HG03460 (cell line): Measurements from ENCODE around the gene ARHGEF1.

ENCODE experiments used
- ATAC-seq: cut with Tn5 transposase; IDR thresholded peaks from one replicate; pipeline ENCODE4 v1.9.1; 2021; ENCODE audit not compliant: unreplicated experiment

ARHGEF1 gene

GRCh38 chr19:41917676-41918075, 34.7 kb downstream of the ARHGEF1 start:
- no peak for ATAC-seq

DNA sequence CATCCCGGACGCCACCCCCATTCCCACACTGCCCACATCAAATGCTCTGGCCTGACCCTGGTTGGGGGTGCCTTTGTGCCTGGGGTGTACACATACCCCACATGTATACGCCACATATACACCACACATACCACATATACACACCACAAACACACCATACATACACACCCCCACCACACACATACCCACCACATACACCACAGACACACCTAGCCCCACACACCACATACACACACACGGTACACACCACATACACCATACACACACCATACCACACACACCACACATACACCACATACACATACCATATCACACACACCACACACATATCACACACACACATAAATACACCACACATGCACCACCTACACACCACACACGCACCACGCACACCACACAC, 35.1 kb downstream of the ARHGEF1 start:
- ATAC-seq: no peak

DNA sequence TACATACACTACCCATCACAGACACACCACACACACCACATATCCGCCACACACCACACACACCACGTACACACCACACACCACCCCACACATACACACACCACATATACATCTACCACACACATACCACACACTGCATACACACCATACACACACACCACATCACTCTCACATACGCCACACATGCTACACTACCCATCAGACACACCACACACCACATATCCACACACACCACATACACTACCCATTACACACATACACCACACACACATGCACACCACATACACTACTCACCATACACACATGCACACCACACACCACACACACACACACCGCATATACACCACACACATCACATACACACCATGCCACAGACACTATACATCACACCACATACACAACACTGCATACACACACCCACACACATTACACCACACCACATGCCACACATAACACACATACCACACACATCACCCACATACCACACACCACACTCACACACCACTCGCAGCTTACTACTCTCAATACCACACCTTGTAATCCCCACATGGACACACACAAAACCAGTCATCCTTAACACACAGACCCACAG, 35.8 kb downstream of the ARHGEF1 start:
- ATAC-seq: no peak

DNA sequence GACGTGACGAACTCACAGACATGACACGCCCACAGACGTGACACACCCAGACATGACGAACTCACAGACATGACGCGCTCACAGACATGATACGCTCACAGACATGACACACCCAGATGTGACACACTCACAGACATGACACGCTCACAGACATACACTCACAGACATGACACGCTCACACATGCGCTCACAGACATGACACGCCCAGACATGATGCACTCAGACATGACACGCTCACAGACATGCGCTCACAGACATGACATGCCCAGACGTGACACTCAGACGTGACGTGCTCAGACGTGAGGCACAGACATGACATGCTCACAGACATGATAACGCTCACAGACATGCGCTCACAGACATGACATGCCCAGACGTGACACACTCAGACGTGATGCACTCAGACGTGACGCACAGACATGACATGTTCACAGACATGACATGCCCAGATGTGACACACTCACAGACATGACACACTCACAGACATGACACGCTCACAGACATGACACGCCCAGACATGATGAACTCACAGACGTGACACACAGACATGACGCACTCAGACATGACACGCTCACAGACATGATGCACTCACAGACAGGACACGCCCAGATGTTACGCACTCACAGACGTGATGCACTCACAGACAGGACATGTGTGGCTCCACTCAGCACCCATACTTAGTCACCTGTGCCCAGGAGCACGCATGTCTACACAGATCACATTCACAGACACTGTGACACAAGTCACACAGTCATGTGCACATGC, 37.1 kb downstream of the ARHGEF1 start:
- no peak for ATAC-seq

DNA sequence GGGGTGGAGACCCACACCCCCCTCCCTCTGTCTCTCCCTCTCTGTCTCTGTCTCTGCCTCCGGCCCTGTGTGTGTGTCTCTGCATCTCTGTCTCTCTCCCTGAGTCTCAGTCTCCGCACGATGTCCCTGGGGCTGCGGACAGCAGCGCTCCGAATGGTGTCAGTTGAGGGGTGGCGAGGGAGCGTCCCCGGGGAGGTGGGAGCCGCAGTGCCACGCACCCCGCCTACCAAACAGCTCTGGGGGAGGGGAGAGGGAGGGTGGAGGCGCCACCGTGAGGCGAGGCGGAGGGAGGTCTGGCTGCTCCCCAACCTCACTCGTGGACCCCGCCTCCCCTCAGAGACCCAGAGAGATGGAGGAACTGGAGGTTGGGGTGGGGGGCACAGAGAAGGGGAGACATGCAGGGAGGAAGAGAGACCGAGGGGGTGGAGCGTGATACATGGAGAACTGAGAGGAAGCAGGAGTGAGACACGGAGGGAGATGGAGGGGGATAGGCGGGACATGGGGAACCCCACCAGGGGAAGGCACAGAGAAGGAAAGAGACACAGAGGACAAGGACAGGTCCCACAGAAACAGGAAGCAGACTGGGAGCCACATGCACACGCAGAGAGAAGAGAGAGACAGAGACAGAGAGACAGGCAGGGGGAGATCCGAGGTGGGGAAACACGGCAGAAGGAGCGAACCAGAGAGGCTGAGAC, 38.0 kb downstream of the ARHGEF1 start:
- ATAC-seq: no peak

- ATAC-seq: no peak
Measured at GRCh38 chr19:41921577-41922576, 38.9 kb downstream of the ARHGEF1 start.

DNA sequence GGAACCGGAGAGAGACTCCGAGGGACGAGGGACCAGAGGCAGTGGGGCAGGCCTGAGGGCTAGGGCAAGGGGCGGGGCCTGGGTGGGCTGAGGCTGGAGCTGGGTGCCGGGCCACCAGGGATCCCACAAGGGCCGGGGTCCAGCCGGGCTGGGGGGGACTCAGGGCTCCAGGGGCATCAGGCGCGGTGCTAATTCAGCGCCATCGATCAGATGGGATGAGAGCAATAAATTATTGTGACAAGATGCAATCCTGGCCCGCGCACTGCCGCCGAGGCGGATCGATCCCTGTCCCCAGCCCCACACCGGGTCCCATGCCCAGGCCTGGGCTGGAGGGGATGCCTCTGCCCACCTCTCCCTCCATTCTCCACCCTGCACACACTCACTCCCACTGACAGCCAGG, 39.6 kb downstream of the ARHGEF1 start:
- no peak for ATAC-seq

- no peak for ATAC-seq
Measured at GRCh38 chr19:41923045-41923788, 40.2 kb downstream of the ARHGEF1 start.

DNA sequence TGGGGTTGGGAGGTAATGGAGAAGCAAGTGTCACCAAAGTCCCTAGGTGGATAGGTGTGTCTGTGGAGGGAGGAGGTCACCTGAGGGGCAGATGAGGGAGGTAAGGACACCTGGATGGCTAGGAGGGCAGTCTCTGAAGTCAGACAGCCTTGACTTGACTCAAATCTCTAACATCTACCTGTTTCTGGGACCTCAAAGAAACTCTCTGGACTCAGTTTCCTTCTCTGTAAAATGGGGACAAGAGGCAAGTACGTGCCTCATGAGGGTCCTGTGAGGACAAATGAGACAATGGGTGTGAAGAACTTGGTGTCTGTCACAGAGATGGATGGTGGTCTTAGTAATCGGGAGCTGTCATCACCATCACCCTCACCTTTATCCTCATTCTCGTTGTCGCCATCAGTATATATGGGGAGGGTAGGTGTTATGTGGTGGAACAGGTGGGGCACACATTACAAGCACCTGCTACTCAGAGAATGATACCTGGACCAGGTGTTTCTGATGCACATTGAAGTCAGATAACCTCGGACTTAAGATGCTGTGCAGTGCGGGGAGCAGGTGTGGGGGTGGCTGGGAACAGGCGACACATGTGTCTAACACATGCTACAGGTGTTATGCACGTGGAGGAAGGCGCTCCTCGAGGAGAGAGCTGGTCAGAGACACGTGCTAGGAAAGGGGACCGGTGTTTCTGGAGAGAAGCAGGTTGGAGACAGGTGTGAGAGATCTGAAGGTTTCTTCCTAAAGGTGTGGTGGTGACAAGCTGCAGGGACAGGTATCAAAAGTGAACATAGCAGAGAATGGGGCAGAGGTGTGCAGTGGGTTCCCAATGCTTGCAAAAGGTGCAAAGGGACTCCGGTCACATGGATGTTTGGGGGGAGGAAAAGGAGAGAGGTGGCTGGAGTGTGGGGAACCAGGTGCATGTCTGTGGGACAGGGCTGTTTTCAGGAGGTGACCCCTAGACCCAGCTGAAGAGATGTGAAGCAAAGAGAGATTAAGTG, 41.5 kb downstream of the ARHGEF1 start:
- ATAC-seq: no peak

DNA sequence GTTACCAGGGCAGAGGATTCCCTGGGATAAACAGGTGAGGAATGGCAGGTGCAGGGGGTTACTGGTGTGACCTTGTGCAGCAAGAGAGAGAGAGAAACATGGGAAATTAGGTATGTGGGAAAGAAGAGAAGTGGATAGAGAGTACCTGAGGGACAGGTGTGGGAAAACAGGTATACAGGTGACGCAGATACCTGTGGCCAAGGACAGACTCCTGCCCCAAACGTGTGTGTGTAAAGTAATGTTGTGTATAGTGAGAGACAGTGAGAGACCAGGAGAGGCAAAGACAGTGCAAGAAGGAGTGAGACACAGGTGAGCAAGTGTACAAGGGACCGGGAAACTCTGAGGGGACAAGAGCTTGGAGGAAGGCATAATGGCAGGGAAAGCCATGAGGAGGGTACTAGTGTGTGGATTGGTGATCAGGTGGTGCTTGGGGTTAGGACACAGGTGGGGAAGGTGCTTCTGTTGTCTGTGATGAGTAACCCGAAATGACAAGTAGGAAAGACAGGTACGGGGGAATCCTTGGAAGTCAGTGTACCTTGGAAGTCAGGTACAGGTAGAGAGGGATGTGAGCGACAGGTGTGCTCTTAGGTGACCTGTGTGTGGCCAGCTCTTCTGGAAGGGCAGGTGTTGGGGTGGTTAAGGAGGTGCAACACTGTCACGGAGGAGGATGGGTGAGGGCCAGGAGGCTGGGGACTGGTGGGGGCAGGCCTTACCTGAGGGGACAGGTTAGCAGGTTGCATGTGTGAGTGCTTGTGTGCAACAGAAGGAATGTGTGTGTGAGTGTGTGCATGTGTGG, 42.4 kb downstream of the ARHGEF1 start:
- no peak for ATAC-seq

DNA sequence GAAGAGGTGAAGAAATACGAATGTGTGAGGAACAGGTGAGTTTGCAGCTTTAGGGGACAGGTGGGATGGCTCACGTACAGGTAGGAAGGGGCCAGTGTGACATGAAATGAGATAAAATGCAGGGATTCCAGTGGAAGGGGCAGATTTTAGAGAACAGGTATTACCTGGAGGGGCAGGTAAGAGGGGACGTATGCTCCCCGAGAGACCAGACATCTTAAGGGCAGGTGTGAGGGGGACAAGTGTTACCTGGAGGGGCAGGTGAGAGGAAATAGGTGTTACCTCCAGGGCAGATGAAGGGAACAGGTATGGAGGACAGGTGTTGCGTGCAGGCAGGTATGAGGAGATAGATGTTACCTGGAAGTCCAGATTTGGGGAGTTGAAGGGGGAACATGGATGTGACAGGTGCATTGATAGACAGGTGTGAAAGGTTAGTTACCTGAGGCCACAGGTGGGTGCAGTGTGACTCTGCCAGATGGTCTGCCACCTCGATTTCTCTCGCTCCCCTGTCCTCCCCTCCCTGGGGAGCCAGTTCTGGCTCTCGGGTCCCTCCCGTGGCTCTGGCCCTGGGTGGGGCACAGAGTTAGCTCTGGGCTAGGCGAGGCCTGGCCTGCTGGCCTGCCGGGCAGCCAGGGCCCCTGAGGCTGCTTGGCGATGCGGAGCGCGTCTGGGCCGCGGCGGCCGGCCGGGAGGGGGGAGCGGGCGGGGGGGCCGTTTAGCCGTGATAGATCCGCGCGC, 43.2 kb downstream of the ARHGEF1 start:
- no peak for ATAC-seq

DNA sequence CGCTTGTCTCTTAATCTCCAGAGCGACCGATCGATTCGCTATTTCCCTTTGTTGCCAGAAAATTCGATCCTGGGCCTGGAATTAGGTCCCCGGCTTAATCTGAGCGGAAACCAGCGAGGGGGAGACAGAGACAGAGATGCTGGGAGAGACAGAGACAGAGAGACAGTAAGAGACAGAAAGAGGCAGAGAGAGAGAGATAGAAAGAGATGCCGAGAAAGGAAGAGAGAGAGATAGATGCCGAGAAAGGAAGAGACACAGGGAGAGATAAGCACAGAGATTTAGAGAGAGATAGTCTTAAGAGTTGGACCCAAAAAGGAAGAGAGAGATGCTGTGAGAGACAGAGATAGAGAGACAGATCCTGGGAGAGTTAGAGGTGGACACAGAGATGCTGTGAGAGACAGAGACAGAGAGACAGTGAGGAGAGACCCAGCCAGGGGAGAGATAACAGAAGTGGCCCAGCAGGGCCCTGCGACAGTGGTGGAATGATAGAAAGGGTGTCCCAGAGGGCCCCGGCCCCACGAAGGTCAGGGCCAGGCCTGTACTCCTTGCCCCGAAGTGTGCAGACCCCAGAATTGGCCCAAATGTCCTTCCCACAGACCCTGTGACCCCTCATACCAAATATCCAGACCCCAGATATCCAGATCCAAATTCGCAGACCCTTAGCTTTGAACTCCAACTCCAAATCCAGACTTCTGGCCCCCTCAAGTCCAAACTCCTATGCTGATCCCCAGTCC, 43.9 kb downstream of the ARHGEF1 start:
- no peak for ATAC-seq

DNA sequence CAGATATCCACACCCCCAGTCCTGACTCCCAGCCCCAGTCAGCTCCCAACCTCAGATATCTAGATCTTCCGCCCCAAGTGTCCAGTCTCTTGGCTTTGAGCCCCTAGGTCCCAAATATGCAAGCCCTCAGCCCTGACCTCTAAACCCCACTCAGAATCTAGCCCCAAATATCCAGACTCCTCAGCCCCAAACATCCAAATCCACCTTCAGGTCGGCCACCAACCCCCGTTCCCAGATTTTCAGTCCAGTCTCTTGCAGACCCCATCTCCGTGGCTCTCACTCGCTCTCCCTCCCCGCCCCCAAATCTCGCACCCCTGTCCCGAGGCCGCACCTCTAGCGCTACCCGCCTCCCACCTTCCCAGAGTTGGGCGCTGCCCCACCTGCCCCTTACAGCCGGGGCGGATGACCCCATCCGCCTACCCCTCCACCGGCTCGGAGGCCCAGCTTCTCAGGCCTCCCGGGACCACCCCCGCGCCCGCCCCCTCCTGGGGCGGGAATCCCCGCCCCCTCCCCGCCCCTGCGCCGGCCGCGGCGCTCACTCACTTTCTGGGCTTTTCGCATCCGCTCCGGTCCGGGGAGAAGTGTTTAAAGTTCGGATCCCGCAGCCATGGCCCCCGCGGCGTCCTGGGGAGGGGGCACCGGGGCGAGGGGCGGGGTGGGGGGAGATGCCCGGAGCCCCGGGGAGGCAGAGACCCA, 44.7 kb downstream of the ARHGEF1 start:
- no peak for ATAC-seq

DNA sequence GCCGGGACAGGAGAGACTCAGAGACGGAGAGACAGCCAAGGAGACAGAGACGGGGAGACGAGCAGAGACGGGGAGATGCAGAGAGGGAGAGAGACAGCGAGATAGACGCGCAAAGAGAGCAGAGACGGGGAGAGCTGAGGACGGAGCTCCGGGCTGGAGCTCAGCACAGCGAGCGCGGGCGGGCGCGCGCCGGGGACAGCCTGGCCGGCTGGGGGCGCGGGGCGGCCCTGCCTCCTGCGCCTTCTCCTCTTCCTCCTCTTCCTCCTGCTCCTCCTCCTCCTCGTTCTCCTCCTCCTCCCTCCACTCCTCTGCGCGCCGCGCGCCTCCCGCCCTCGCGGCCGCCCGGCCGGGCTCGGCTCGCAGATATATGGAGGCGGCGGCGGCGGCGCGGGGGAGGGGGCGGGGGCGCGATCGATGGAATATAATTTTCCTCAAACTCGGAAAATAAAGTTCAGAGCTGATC, 45.3 kb downstream of the ARHGEF1 start, which contains the start of gene ERFL:
Gene ERFL, minus strand, starts transcription at position 229 of the 463 bp plus-strand sequence. CDS start 15,530 bp downstream, outside the sequence.
- ATAC-seq: no peak

DNA sequence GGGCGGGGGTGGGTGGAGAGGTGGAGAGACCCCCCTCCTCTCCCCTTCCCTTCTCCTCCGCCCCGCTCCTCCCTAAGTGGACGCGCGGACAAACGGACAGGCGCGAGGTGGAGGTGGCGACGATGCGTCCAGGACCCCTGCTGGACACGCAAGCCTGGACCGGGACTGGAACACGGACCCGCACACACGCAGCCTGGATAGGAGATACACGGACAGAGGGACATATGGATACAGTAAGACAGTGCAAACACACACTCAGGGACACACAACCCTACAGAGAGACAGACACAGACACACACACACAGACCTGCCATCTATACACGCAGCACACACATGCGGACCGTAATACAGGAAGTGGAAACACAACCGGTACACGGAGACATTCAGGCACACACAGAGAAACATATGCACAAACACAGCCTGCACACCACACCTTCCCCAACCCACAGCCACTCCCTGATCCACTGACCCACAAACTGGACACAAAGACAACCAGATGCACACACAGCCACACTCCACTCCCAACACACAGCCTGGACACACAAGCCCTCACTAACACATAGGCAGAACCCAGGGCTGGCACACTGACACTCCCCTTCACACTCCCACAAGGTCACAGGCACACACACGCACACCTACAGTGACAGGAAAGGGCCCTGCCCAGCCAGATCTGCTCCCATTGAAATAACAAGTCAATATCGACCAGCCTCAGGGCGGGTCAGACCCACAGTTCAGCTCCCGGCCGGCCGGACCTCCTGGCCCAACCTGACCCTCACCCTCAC, 46.0 kb downstream of the ARHGEF1 start:
- no peak for ATAC-seq
